Islet precursor cell (in vitro differentiated cells): ENCODE measurements around the gene COL4A3.

ENCODE experiments used
- DNase-seq: peaks from one replicate; pipeline ENCODE4 v3.0.0-alpha.2; 2018

Gene COL4A3

DNA sequence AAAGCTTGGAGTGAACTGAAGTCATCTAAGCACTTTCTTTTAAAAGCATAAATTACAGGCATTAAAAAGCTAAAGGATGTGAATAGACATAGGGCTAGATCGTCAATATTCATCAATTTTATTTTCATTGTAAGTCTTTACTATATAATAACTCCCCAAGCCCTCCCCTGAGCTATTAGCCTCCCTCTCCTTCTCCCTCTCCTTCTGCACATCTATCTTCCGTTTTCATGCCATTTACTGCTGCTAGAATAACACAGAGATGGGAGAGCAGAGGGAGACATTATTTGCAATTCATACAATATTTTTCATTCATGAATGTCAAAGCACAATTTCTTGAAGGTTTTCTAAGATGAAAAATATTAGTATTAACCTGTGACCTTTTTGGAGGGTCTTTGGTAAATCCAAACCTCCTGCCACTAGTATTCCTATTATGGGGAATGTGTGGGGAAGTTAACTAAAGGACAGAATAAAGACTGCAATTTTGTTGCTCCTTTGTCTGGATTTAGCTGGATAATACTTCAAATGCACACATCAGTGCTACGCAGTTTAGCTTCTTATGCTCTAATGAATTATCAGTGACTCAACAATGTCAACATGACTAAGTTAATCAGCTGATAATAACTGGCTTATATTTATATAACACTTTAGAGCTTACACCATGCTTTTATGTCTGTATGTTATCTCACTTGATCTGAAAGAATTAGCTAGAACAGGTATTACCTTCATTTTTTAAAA, 132.4 kb downstream of the COL4A3 start:
- no peak for DNase-seq

DNA sequence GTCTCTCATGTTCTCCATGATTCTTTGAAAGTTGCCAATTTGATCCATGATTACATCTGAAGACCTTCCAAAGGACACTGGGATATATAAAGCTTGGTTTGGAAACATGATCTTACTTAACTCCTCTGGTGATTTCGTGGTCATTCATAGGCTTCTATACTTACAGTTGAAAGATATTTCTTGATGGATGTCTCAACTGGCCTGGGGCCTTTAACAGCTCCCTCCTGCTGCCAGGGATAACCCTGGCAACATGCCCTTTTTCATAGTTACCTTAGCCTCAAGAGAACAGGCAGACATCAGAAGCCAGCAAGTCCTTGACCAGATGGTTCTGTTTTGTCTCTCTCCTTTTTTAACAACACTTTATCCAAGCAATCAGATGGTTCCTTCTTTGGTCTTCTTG, 137.1 kb downstream of the COL4A3 start:
- DNase-seq, result no peak

DNA sequence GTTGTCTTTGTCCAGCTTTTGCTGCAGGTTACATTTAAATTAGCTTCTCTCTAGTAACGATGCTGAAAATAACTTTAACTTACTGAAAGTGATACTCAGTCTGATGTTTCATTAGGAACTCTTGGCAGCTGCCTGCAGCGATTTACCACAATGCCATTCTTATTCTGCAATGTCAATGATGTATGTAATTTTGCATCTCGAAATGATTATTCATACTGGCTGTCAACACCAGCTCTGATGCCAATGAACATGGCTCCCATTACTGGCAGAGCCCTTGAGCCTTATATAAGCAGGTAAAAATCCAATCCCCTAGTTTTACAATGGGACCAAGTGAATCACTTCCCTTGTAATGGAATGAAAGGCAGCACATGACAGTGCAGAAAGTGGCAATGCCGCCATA, 144.4 kb downstream of the COL4A3 start:
- no peak for DNase-seq

DNA sequence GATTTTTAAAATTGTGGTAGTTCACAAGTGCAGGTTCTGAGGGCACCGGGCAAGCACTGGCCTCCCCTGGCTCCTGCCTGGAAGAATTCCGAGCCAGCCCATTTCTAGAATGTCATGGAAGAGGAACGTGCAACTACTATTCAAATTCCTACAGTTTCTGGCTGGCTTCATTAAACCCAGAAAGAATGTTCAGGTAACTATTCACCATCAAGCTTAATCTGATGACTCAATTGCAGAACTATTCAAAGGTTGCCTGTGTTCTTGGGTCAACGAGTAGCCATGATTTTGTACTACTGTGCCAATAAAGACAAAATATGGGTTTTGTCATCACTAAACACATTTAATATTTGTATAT, 146.3 kb downstream of the COL4A3 start:
- no peak for DNase-seq

DNA sequence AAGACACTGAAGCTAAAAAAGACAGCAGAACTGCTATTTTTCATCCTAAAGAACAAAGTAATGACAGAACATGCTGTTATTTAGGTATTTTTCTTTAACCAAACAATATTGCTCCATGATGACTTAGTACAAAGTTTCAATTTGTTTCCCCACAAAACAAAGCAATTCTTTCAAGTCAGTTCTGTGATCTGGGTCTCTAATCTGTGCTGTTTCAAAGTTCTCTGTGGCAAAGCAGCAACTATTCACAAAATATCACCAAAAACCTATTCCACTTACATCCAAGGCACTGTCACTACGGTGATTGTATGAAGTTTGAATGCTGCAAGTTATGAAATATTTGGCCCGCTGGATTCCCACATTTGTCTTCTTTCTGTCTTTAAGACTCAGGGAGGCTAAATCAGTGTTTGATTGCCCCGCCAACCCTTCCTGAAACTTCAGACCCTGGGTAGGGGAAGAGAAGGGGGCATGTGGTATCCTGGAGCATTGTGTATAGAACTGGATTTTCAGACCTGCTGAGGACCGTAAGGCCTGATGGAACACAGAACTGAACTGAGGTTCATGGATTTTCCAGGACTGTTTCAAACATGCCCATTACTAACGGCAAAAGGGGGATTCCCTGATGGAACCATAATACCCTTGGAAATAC, 147.6 kb downstream of the COL4A3 start:
- no peak for DNase-seq

DNA sequence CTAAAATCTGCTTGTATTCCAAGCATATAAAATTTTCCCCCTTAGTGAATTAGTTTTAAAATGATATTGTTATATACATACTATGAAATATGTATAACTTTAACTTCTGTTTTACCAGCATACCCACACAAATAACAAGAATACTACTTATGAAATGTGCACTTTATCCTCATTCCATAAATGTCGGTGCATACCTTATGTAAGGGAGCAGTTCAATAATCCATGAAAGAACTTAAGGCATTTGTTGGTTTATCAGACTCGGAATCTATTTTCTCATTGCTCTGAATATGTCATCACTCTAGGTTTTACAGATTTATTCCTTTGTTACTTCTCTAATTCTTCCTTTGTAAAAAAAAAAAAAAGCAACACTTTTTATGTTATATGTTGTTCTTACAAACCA, 148.2 kb downstream of the COL4A3 start:
- no peak for DNase-seq

DNA sequence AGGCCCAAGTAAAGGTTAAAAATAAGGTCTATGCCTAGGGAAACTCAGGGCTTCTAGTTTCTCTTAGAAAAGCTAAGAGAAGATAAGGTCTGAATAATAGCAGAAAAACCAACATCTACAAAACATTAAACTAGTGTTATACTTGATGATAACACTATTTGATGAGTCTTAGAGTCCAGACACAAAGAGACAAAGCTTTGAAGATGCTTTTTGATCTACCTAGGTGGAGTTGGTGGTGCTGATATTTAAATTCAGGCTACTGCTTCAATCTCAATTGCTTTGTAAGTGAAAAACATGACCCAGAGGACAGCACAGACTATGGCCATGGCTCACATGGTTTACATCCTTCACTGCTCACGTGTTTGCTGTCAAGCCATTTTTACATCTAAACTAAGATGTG, 148.9 kb downstream of the COL4A3 start:
- no peak for DNase-seq

DNA sequence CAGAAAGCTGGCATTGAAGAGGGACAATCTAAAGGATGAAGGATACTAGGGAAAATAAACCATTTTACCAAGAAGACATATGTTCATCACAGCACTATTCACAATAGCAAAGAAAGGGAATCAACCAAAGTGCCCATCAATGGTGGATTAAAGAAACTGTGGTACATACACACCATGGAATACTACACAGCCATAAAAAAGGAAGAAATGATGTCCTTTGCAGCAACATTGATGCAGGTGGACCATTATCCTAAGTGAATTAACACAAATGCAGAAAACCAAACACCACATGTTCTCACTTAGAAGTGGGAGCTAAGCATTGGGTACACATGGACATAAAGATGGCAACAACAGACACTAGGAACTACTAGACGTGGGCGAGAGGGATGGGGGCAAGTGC, 153.4 kb downstream of the COL4A3 start:
- no peak for DNase-seq

DNA sequence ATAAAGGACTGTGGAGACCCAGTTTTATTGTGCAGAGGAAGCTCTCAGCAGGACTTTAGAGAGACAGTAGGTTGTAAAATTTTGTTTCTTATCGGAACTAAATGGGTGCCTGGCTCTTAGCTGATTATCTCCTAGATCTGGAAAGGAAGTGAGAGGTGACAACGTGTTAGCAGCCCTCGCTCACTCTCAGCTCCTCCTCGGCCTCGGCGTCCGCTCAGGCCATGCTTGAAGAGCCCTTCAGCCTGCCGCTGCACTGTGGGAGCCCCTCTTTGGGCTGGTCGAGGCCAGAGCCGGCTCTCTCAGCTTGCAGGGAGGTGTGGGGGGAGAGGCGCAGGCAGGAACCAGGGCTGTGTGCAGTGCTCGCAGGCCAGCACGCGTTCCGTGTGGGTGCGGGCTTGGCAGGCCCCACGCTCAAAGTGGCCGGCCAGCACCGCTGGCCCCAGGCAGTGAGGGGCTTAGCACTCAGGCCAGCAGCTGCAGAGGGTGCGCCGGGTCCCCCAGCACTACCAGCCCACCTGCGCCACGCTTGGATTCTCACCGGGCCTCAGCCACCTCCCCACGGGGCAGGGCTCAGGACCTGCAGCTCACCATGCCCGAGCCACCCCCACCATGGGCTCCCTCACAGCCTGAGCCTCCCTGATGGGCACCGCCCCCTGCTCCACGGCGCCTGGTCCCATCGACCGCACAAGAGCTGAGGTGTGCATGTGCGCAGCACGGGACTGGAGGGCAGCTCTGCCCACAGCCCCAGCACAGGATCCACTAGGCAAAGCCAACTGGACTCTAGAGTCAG, 156.1 kb downstream of the COL4A3 start:
- no peak for DNase-seq

DNA sequence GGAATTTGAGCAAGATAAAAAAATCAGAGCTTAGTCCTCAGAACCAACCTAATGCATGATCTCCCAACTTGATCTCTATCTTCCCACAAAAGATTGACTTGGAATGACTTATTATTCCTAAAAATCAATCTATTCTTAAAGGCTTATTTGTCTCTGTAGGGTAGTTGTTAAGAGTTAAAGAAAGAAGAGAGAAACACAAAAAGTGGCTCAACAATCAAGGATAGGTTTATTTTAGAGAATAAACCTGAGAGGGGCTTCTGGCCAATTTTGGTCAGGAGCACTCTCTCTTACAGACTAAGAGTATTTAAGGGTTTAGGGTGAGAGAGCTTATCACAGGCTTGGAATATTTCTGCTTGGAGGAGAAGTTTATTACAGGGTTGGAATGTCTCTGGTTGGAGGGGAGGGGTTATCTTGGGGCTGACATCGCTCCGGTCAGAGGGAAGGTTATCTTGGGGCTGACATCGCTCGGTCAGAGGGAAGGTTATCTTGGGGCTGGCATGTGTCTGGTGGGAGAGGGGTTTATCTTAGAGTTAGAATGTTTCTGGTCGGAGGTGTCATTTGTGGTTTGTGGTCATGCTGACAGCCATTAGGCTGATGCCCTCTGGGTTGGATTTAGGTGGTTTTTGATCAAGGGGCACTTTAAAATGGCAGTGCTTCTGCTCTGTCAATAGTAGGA, 158.2 kb downstream of the COL4A3 start:
- DNase-seq, result no peak

DNA sequence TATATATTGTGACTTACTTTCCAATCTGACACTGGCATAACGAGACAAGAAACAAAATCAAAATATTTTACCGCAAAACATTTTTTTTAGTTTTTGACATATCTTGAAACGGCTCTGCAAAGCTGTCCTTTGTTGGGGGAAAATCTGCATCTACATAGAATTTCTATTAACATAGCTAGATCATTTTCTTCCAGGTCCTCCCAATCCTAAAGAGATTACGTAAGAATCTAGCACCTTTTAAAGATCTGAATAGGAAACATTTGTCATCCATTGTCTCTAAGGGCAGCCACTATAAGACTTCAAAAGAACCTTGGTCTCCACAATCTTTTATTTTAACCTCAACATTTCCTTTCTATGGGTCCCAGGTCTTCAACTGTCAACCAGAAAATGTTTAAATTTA, 159.4 kb downstream of the COL4A3 start:
- DNase-seq, result no peak

DNA sequence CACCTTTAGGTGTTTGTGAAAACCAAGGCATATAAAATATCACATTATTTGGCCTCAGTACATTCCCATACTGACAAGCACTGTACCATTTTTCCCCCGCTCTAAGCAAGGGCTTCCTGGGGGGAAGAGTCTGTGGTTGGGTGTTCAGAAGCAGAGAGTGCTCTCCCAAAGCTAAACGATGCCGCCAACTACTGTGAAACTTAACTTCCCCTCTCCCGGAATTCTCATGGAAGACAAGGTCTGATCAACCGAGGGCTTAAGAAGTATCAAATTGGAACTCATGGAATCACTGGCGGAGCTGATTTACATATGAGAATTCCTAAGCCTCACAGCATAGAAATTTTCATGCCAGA, 160.2 kb downstream of the COL4A3 start:
- no peak for DNase-seq

DNA sequence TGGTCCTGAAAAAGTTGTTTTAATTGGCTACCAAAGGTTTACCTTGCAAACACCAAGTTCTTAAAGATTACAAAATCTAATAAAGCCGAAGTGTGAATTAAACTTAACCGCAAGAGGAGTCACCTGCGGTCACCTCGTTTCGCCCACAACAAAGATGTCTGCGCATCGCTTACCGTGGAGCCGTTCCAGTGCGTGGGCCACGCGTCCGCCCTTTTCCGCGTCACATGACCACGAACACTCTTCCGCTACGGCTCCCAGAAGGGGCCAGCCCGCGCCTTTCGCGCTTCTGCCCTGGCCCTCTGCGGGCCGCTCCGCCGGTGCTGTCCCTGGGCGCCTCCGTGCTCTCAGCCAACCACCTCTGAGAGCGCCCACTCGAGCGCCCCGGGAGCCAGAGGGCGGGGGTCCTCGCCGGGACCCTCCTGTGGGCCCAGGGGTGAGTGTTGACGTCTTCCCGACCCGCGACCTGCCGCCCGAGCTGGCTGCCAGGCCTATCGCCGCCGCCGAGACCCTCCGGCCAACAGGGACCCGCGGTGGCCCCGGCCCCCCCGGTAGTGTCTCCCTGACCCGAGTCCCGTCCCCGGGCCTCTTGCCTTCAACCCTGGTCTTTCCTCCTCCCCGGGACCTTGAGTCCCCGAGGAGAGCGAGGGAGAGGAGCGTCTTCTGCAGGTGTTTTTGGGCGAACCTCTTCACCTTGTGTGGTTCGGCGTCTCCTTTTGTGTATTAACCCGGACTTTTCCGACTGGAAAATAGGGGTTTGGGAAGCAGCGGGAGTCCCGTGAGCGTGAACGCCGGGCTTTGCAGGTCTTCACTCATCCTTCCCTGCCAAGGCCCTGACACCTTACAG, 160.8 kb downstream of the COL4A3 start, which contains the start of gene MFF:
TSS of gene MFF (plus strand) at position 257 of the 844 bp plus-strand sequence. CDS start 5,415 bp downstream, outside the sequence.
- DNase-seq, result peak; percentile 94

DNA sequence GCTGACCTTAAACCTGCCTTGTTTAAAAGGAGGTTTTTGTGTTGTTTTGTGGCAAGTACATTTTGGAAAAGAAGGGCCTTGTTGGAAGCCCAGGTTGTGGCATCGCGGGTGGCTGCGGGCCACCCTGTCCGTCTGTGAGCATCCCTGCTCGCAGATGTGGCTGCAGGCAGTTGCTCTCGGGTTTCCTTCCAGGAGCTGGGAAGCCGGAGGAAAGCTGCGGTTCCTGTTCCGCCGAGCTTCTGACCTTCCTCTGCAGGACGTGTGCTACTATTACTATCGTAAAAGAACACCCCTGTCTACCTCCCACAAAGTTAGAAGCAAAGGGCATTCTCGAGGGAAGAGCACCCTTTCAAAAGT, 161.4 kb downstream of the COL4A3 start:
- peak; percentile 76 for DNase-seq

DNA sequence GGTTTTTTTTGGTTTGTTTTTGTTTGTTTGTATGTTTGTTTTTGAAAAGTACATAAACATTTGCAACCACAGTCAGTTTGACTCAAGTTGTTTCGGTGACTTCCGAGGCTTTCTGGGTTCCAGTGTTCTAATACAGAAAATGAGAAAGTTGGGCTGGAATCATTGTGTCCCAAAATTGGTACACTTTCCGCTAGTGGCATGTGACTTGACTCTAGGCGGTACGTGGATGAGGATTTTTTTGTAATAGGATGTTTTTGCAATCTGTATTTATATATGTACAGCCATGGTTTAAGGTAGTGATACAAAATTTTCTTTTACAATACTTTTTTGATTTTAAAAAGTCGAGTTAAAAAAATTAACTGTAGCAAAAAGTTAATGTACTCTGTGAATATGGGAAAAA, 162.4 kb downstream of the COL4A3 start:
- DNase-seq, result no peak

DNA sequence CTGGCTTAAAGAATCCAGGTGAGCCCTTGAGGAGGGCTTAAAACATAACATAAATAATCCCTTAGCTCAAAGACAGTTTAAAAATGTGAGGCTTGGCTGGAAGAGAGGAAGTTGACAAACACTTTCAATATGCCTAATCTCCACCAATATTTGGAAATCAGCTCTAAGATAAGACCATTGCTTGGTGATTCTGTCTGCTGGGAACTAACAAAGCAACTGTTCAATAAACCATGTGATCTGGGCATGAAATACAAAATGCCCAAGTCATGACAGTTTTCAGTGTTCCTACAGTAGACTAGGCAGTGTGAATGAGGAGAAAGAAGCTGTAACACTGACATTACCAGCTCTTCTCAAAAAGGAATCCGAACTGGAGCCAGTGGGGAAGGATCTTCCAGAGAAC, 171.3 kb downstream of the COL4A3 start:
- DNase-seq, result no peak

DNA sequence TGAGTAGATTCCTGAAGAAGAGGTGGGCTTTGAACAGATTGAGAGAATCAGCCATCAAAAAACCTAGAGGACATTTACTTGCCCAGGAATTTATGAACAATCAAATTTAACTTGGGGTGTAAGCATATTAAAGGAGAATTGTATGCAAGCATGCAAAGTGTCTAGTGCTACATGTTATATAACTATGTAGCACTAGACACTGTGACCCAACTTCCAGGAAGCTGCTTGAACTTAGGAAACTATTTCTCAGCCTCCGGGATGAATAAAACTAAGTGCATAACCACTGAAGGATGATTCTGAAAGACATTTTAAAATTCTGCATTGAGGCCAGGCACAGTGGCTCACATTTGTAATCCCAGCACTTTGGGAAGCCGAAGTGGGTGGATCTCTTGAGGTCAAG, 173.0 kb downstream of the COL4A3 start:
- DNase-seq, result no peak

DNA sequence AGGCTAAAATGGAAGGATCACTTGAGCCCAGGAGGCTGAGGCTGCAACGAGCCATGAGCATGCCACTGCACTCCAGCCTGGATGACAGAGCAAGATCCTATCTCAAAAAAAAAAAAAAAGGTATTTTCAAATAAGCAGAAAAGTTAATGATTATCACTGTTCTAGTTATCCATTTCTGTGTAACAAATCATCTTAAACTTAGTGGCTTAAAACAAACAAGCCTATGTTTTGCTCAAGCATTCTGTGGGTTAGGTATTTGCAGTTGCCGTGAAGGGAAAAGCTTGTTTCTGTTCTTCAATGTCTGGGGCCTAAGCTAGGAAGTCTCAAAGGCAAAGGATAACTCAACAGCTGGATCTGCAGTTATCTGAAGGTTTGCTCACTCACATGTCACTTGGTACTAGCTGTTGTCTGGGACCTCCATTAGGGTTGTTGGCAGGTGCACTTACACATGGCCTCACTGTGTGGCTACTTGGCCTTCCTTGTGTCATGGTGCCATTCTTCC, 174.7 kb downstream of the COL4A3 start:
- no peak for DNase-seq

DNA sequence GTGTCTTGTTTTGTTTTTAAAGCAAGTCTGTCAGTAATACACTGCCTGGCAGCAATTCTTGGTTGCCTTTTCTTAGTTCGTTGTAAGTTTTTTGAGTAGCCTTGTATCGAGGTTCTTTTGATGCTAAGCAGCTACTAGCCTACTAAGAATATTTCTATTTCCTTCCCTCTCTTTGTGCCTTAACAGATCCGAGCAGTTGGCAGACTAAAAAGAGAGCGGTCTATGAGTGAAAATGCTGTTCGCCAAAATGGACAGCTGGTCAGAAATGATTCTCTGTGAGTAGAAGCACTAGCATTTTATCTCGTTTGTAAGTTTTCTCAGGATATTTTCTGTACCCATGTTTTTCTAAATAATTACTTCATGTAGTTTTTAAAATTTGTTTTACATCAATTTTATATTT, 175.7 kb downstream of the COL4A3 start:
- DNase-seq, result no peak

DNA sequence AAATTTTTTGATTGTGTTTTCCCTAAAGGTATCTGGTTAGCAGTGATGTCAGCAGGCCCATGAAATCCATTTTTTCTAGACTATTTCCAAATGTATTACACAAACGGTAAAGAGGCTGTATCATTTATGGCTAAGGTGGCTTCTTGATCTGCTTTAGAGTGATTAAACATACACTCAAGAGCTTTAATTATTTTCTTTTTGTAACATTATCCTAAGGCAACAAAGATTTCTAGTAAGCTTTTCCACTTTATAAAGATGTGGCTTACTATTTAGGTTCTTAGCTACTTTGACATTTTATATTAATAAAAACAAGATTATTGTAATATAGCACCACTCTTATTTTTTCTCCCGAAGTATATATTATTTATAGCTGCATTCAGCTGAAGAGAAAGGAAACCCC, 177.1 kb downstream of the COL4A3 start:
- DNase-seq, result no peak

DNA sequence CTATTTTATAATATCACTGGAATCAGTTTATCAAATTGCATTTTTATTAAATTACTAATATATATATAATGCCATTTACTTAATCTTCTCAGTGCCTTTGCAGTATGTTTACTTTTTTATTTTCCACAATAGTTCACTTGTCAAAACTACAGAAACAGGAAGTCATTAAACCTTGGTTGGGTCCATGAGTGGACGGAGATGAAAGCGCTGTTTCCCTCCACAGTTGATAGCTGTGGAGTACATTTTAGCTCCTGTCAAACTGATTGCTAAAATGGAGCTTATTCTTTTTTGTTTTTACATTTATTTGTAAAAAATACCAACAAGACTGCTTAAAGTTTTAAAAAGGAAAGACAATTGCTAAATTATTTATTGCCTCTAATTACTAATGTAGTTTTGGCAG, 179.8 kb downstream of the COL4A3 start:
- DNase-seq, result no peak

DNA sequence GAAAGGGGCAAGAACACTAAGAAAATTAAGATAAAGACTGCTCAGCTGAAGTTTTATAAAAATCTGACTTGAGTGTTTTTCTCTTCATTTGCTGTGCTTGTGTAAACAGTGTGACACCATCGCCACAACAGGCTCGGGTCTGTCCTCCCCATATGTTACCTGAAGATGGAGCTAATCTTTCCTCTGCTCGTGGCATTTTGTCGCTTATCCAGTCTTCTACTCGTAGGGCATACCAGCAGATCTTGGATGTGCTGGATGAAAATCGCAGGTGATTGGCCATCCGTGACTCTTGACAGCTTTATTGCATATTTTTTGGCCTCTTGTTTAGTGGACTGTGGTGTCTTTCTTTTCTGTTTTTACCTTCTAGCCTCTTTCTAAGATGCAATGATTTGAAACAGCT, 182.7 kb downstream of the COL4A3 start:
- no peak for DNase-seq

DNA sequence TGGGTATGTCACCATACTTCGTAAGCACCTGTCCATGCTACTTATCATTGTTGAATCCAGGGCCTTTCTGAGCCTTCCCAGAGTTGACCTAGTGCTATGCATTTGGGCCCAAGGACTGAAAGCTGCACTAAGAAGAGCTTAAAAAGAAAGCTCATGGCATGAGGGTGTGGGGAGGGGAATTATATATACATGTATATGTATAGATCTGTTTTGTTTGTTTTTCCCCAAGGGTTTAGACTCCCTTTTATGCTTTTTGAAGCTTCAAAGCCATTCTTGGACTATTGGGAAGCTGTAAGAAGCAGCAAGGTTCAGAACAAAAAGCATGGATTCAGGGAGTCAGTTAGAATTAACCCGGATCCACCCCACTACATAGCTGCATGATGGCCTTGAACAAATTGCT, 183.9 kb downstream of the COL4A3 start:
- no peak for DNase-seq
